Measurements from ENCODE around the gene SIK1.

SIK1 gene

DNA sequence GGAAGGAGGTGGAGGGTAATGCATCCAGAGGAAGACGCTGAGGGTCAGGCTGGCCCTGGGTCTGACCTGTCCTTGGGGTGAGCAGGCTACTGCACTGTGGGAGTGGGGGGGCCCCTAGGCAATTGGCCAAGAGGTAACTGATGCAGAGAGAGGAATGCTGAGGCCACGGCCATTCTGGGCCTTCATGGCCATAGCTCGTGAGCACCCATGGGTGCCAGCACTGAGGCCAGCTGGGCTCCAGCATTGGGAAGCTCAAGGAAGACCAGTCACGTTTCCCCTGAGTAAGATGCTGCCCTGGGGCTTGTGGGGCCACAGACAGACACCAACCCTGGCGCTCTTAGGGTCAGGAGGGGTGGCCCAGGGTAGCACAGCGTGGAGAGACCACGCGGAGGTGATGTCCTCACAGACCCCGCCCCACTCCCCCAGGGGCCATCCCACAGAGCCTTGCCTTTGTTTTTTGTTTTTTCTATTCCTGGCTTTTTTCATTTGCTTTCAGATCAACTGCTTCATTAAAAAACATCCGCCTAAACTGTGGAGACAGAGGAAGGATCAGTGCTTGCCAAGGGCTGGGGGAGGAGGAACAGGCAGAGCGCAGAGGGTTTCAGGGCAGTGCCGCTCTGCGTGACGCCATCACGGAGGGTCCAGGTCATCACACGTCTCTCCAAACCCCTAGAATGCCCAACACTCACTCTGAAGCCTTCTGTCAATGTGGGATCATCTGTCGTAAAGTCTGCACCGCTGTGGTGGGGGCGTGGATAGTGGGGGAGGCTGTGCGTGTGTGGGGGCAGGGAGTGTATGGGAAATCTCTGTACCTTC, 61.1 kb downstream of the SIK1 start:
- no peak for DNase-seq

DNA sequence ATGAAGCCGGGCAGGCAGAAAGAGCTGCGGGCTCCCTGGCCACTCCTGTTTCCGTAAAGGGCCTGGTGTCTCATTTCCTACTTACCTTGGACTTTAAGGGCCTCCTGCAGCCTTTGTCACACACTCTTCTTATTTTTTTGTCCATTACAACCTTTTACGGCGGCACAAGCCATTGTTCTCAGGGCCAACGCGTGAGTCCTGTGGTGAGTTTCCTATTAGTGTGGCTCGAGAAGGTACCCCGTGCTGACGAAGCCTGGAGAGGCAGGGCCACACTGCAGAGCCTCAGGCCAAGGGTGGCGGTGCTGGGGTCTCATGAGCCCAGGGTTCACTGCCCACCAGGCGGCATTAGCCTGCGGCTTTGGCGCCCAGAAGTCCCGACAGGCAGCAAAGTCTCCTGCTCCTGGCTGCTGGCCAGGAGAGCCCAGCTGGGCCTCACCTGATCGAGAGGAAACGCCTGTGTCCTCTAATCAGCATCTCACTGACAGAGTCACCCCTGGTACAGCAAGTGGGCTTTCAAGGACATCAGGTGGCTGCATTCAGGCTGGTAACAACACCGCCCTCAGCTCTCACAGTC, 62.0 kb downstream of the SIK1 start:
- no peak for DNase-seq
